Endothelial cell of umbilical vein (primary cell): ENCODE data around the gene IQSEC3. TPM values are rescaled to one million over a fixed set of nuclear protein-coding genes. Genes with fewer than 3 reads are reported as not detected.

ENCODE experiments used
- BruUV-seq: library from RNA; stranded (reverse); fragments of 400-500 nt; replicated peaks from 2 replicates; lab custom pipeline; 2021; lab: Mats Ljungman, UMichigan
- CTCF ChIA-PET: fragments of 300-600, 350-600 bp; sonication (Branson Sonifier 250); formaldehyde crosslinking; loops from one replicate; lab custom pipeline; 2021; ENCODE audit warnings: antibody characterized with exemption, inconsistent platforms; lab: Charles Lee
- POLR2A ChIA-PET: fragments of 300-600, 350-600 bp; sonication (Branson Sonifier 250); formaldehyde crosslinking; loops from one replicate; lab custom pipeline; 2021; ENCODE audit warnings: antibody characterized with exemption, inconsistent platforms; lab: Charles Lee
- DNase-seq: peaks from one replicate; pipeline ENCODE4 v3.0.0-alpha.2; 2011; ENCODE audit warnings: low read depth, low spot score
- FAIRE-seq: peaks from 2 replicates; lab custom pipeline; 2011; peaks lifted over from hg19 to GRCh38; lab: Jason Lieb, UNC
- H2AFZ ChIP-seq: 2 replicates; pipeline ENCODE4 v1.6.0; 2012; ENCODE audit warnings: low read depth, low read length, control low read depth, inconsistent platforms
- H3K27ac ChIP-seq: 2 replicates; pipeline ENCODE4 v1.5.1; 2011; ENCODE audit warnings: low read depth, mild to moderate bottlenecking, control low read depth, low read length, moderate library complexity; ENCODE audit not compliant: insufficient read depth
- H3K27me3 ChIP-seq, 2 experiments: 2 replicates each; pipeline versions ENCODE4 v1.6.0 to v1.6.1; 2011; ENCODE audit warnings: low read length in 2 of 2, mixed read lengths in 1 of 2; ENCODE audit not compliant: control insufficient read depth in 2 of 2, insufficient read depth in 2 of 2
- H3K36me3 ChIP-seq, 2 experiments: 2 replicates in 1 of 2; 3 replicates in 1 of 2; pipeline ENCODE4 v1.5.1; 2011; ENCODE audit warnings: low read length in 2 of 2, mild to moderate bottlenecking in 1 of 2, moderate library complexity in 1 of 2; ENCODE audit not compliant: control insufficient read depth in 2 of 2, insufficient read depth in 2 of 2; ENCODE audit errors: extremely low read depth in 1 of 2
- H3K4me1 ChIP-seq: 3 replicates; pipeline ENCODE4 v1.5.1; 2011; ENCODE audit warnings: mild to moderate bottlenecking, low read length; ENCODE audit not compliant: control insufficient read depth, insufficient read depth; ENCODE audit errors: extremely low read depth
- H3K4me2 ChIP-seq: 2 replicates; pipeline ENCODE4 v1.6.1; 2011; ENCODE audit warnings: low read length, control low read depth, mixed read lengths; ENCODE audit not compliant: insufficient read depth
- H3K4me3 ChIP-seq, 3 experiments: fragments of 200-600 bp in 1 of 3; sonication (generic), shearing (Covaris generic) in 1 of 3; replicated peaks in 1 of 3; 2 replicates each; pipeline ENCODE4 v1.5.1; 2011 to 2016; ENCODE audit warnings: control low read depth in 3 of 3, low read length in 3 of 3, mild to moderate bottlenecking in 2 of 3, inconsistent platforms in 1 of 3, low read depth in 1 of 3, moderate library complexity in 1 of 3; ENCODE audit not compliant: insufficient read depth in 1 of 3
- H3K79me2 ChIP-seq: 2 replicates; pipeline ENCODE4 v1.6.0; 2012; ENCODE audit warnings: low read length, inconsistent platforms; ENCODE audit not compliant: control insufficient read depth, insufficient read depth
- H3K9ac ChIP-seq: replicated peaks from 2 replicates; pipeline ENCODE3; 2011; ENCODE audit warnings: low read length, control low read depth; ENCODE audit not compliant: insufficient read depth; ENCODE audit errors: extremely low read depth
- H3K9me1 ChIP-seq: replicated peaks from 3 replicates; pipeline ENCODE4 v1.6.0; 2011; ENCODE audit warnings: mild to moderate bottlenecking, low read length; ENCODE audit not compliant: control insufficient read depth, insufficient read depth; ENCODE audit errors: extremely low read depth
- H3K9me3 ChIP-seq: replicated peaks from 2 replicates; pipeline ENCODE4 v1.5.1; 2012; ENCODE audit warnings: low read length, inconsistent platforms; ENCODE audit not compliant: control insufficient read depth, insufficient read depth
- H4K20me1 ChIP-seq: replicated peaks from 2 replicates; pipeline ENCODE3; 2011; ENCODE audit warnings: mild to moderate bottlenecking, low read length; ENCODE audit not compliant: control insufficient read depth, insufficient read depth; ENCODE audit errors: extremely low read depth
- EZH2 ChIP-seq: IDR thresholded peaks from 2 replicates; pipeline ENCODE4 v1.6.1; 2012; ENCODE audit warnings: borderline replicate concordance, low read depth, mild to moderate bottlenecking, moderate library complexity, low read length, inconsistent platforms; ENCODE audit not compliant: severe bottlenecking
- FOS ChIP-seq: IDR thresholded peaks from 2 replicates; pipeline ENCODE4 v1.6.1; 2011; ENCODE audit warnings: mild to moderate bottlenecking, low read length, moderate library complexity, borderline replicate concordance; ENCODE audit not compliant: insufficient read depth
- GATA2 ChIP-seq: IDR thresholded peaks from 2 replicates; pipeline ENCODE4 v1.7.0; 2011; ENCODE audit warnings: low read depth, mild to moderate bottlenecking, moderate library complexity, mixed read lengths, low read length; ENCODE audit not compliant: insufficient read length, insufficient read depth
- JUN ChIP-seq: IDR thresholded peaks from 2 replicates; pipeline ENCODE4 v1.6.1; 2011; ENCODE audit warnings: borderline replicate concordance, low read depth; ENCODE audit not compliant: insufficient read length, insufficient read depth
- MAX ChIP-seq: IDR thresholded peaks from 2 replicates; pipeline ENCODE4 v1.6.1; 2011; ENCODE audit not compliant: insufficient read depth, insufficient read length
- MYC ChIP-seq: IDR thresholded peaks from one replicate; pipeline ENCODE4 v1.6.1; 2011; ENCODE audit warnings: mild to moderate bottlenecking, low read depth, low read length
- POLR2A ChIP-seq: IDR thresholded peaks from 2 replicates; pipeline ENCODE4 v1.6.1; 2012; ENCODE audit warnings: low read depth, mild to moderate bottlenecking, control low read depth, low read length
- POLR2AphosphoS5 ChIP-seq: IDR thresholded peaks from 2 replicates; pipeline ENCODE4 v1.6.1; 2012; ENCODE audit warnings: low read depth, mild to moderate bottlenecking, control low read depth, low read length, moderate library complexity; ENCODE audit not compliant: insufficient read depth
- dilution Hi-C: fragments of 300-500 bp; cut with MboI; formaldehyde crosslinking; loops from one replicate; pipeline ENCODE4 v1.15.0; 2019; ENCODE audit warnings: low sequenced_read_pairs; ENCODE audit not compliant: extremely low pct_ligation_motif_present
- intact Hi-C: fragments of 100-400 bp; cut with micrococcal nuclease; formaldehyde crosslinking; loops from one replicate; pipeline ENCODE4 v1.10.0; 2022
- polyA plus RNA-seq, 4 experiments: library from polyadenylated mRNA; depleted of rRNA in 3 of 4; stranded (reverse) in 3 of 4; unstranded in 1 of 4; fragments of >200 nt; gene quantifications; 2 replicates each; pipeline versions ENCODE4 v1.2.1 to v1.2.3, GENCODE V29; 2011 to 2012; ENCODE audit warnings: missing spikeins in 1 of 4
- total RNA-seq: library from RNA; stranded (reverse); gene quantifications from 2 replicates; pipeline ENCODE4 v1.2.3, GENCODE V29; 2021
- TF ChIP-seq, protein P1 (sequence below), 2 donors: IDR thresholded peaks; 1 replicate in 1 of 2; 2 replicates in 1 of 2; pipeline ENCODE4 v1.5.1; 2011; ENCODE audit warnings: low read length in 2 of 2, mild to moderate bottlenecking in 2 of 2, moderate library complexity in 2 of 2, control low read depth in 1 of 2, inconsistent platforms in 1 of 2, low read depth in 1 of 2; ENCODE audit not compliant: insufficient read depth in 1 of 2; ENCODE audit errors: extremely low read depth in 1 of 2

Gene IQSEC3
- total and polyA plus RNA-seq, 2 donors (not counting 3 experiments of a cell fraction or from before 2014, with no cell fraction given): not detected

- H3K79me2 ChIP-seq: no peaks in the 10 kb centered on the region
- intact Hi-C loops (no loop called here), dilution Hi-C loops (no loop called here)
- no peaks in the 10 kb centered on the region for H3K4me1 ChIP-seq
- H3K4me2 ChIP-seq: no peak overlapping the region
- no peak for FAIRE-seq
- no peak overlapping the region for H3K27ac ChIP-seq
- H3K4me3 ChIP-seq: no peak overlapping the region
- ChIA-PET CTCF (no interaction called here), POLR2A (interaction anchor here (0.6 kb wide), 1 partner anchor 53 kb away, joined by 5 read pairs; no protein-coding TSS in a partner anchor)
- BruUV-seq: no TSS peak
- DNase-seq: no peak
- H4K20me1 ChIP-seq: no peaks in the 10 kb centered on the region
- H3K9me1 ChIP-seq: no peaks in the 10 kb centered on the region
- H3K9ac ChIP-seq: no peak overlapping the region
- no peak overlapping the region for H2AFZ ChIP-seq
- TF ChIP-seq MYC (no peak), FOS (no peak), POLR2A (no peak)
- TF ChIP-seq, protein P1, sequence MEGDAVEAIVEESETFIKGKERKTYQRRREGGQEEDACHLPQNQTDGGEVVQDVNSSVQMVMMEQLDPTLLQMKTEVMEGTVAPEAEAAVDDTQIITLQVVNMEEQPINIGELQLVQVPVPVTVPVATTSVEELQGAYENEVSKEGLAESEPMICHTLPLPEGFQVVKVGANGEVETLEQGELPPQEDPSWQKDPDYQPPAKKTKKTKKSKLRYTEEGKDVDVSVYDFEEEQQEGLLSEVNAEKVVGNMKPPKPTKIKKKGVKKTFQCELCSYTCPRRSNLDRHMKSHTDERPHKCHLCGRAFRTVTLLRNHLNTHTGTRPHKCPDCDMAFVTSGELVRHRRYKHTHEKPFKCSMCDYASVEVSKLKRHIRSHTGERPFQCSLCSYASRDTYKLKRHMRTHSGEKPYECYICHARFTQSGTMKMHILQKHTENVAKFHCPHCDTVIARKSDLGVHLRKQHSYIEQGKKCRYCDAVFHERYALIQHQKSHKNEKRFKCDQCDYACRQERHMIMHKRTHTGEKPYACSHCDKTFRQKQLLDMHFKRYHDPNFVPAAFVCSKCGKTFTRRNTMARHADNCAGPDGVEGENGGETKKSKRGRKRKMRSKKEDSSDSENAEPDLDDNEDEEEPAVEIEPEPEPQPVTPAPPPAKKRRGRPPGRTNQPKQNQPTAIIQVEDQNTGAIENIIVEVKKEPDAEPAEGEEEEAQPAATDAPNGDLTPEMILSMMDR (IDR thresholded peaks at IDR 0.05; ENCODE audit: extremely low read depth in 1 of 2, insufficient read depth in 1 of 2, low read depth in 1 of 2, low read length in 2 of 2): no peak
- no peaks in the 10 kb centered on the region for H3K9me3 ChIP-seq
- no peaks in the 10 kb centered on the region for H3K27me3 ChIP-seq
- no peaks in the 10 kb centered on the region for H3K36me3 ChIP-seq
These were observed 88.4 kb downstream of the IQSEC3 start for GRCh38 chr12:155006-155405.

- no peak overlapping the region for H3K4me3 ChIP-seq
- ChIA-PET CTCF (no interaction called here), POLR2A (interaction anchor here (0.6 kb wide), 1 partner anchor 54 kb away, joined by 5 read pairs; no protein-coding TSS in a partner anchor)
- FAIRE-seq (no peak), DNase-seq (no peak)
- intact Hi-C loops (no loop called here), dilution Hi-C loops (no loop called here)
- no peak overlapping the region for H3K9ac ChIP-seq
- H3K9me3 ChIP-seq: no peaks in the 10 kb centered on the region
- H3K27me3 ChIP-seq: no peaks in the 10 kb centered on the region
- no peaks in the 10 kb centered on the region for H4K20me1 ChIP-seq
- no peak overlapping the region for H3K4me2 ChIP-seq
- H3K27ac ChIP-seq: no peak overlapping the region
- no TSS peak for BruUV-seq
- no peaks in the 10 kb centered on the region for H3K9me1 ChIP-seq
- TF ChIP-seq POLR2AphosphoS5 (no peak), GATA2 (no peak), MAX (no peak), FOS (no peak), EZH2 (no peak), MYC (no peak), POLR2A (no peak), JUN (no peak)
- TF ChIP-seq, protein P1 (IDR thresholded peaks at IDR 0.05; ENCODE audit: extremely low read depth in 1 of 2, insufficient read depth in 1 of 2, low read depth in 1 of 2, low read length in 2 of 2): no peak
- no peaks in the 10 kb centered on the region for H3K36me3 ChIP-seq
- H2AFZ ChIP-seq: no peak overlapping the region
- no peaks in the 10 kb centered on the region for H3K79me2 ChIP-seq
- no peaks in the 10 kb centered on the region for H3K4me1 ChIP-seq
These were observed 89.1 kb downstream of the IQSEC3 start for GRCh38 chr12:155646-156045.
